Gastroesophageal sphincter (tissue), 4 donors: ENCODE measurements around the gene GALNT2. TPM values are rescaled to one million over a fixed set of nuclear protein-coding genes. Genes with fewer than 3 reads are reported as not detected.

Experiments used
- ATAC-seq: fragments of 150-250 bp; one replicate; pipeline ENCODE4 v1.9.1; 2016; ENCODE audit warnings: mild to moderate bottlenecking, moderate library complexity
- H3K27ac ChIP-seq, 4 donors: fragments of 200-600 bp; sonication (generic) in 3 of 4; 1 replicate in 3 of 4; 2 replicates in 1 of 4; pipeline ENCODE4 v1.5.1; 2016 to 2019
- H3K27me3 ChIP-seq: fragments of 200-600 bp; sonication (generic); one replicate; pipeline ENCODE4 v1.5.1; 2019
- H3K36me3 ChIP-seq, 2 donors: fragments of 200-600 bp; sonication (generic); one replicate each; pipeline ENCODE4 v1.5.1; 2019; ENCODE audit warnings: control low read depth in 1 of 2
- H3K4me1 ChIP-seq, 3 donors: fragments of 200-600 bp; sonication (generic); 1 replicate in 2 of 3; 2 replicates in 1 of 3; pipeline ENCODE4 v1.5.1; 2016 to 2019; ENCODE audit warnings: control low read depth in 2 of 3
- H3K4me3 ChIP-seq, 2 donors: fragments of 200-600 bp; sonication (generic); one replicate each; pipeline ENCODE4 v1.5.1; 2019; ENCODE audit warnings: mild to moderate bottlenecking in 1 of 2, moderate library complexity in 1 of 2
- H3K9me3 ChIP-seq, 3 donors: fragments of 200-600 bp; sonication (generic); one replicate each; pipeline ENCODE4 v1.5.1; 2017 to 2019; ENCODE audit warnings: control low read depth in 2 of 3
- CTCF ChIP-seq, 4 experiments: fragments of 200-600 bp in 2 of 4; fragments of 450-650 bp in 2 of 4; sonication (generic) in 1 of 4; IDR thresholded peaks; one replicate each; pipeline ENCODE4 v1.5.1; 2017 to 2019; ENCODE audit warnings: antibody characterized with exemption in 4 of 4, mild to moderate bottlenecking in 2 of 4, moderate library complexity in 2 of 4
- EP300 ChIP-seq: sonication (generic); formaldehyde crosslinking; IDR thresholded peaks from one replicate; pipeline ENCODE4 v1.6.1; 2017; ENCODE audit warnings: antibody characterized with exemption, mild to moderate bottlenecking
- POLR2A ChIP-seq, 2 donors: fragments of 450-650 bp; IDR thresholded peaks; one replicate each; pipeline ENCODE4 v1.6.1; 2017; ENCODE audit warnings: antibody characterized with exemption in 2 of 2, mild to moderate bottlenecking in 2 of 2, moderate library complexity in 1 of 2
- POLR2AphosphoS5 ChIP-seq: sonication (generic); formaldehyde crosslinking; IDR thresholded peaks from one replicate; pipeline ENCODE4 v1.6.1; 2017; ENCODE audit warnings: antibody characterized with exemption
- WGBS, 2 donors: methylation state at CpG; one replicate each; pipeline ENCODE4 v1.1.5; 2018; ENCODE audit warnings: low coverage in 1 of 2; 5-methylcytosine and 5-hydroxymethylcytosine counted together
- total RNA-seq, 4 donors: library from RNA; depleted of rRNA; stranded (reverse); fragments of >200 nt; gene quantifications; one replicate each; pipeline ENCODE4 v1.1.0, GENCODE V29; 2016

GALNT2 gene
- total RNA-seq, 4 donors from 2014 or later = 95.3 to 160 (median 134) TPM

- H3K9me3 ChIP-seq = no peaks in the 10 kb centered on the region
- H3K4me3 ChIP-seq = no peak overlapping the region
- peaks cover 0 to 44% (median 5%) of the 10 kb centered on the region in 3 donors for H3K4me1 ChIP-seq
- 58% methylated on average over 8 of the region's 19 CpGs; no CpG with 5 or more reads in 1 of the 2 donors for WGBS, 2 donors
- peaks cover 0 to 80% of the 10 kb centered on the region in 2 donors for H3K36me3 ChIP-seq
- TF ChIP-seq EP300 = no peak
- TF ChIP-seq POLR2A (IDR thresholded peaks at IDR 0.05) = no peak
- TF ChIP-seq CTCF (IDR thresholded peaks at IDR 0.05) = peak in 3 of 4 experiments; percentile 61 to 68 (median 67)
- peak overlapping the region in 3 of 4 donors; percentile 5 to 41 (median 25) for H3K27ac ChIP-seq
- ATAC-seq = peak; percentile 68
- no peaks in the 10 kb centered on the region for H3K27me3 ChIP-seq
Observed at GRCh38 chr1:230268371-230269170, 201.5 kb downstream of the GALNT2 start.

- no peak for TF ChIP-seq POLR2A (IDR thresholded peaks at IDR 0.05)
- no peak for TF ChIP-seq EP300
- H3K36me3 ChIP-seq = peaks cover 0 to 78% of the 10 kb centered on the region in 2 donors
- H3K9me3 ChIP-seq = no peaks in the 10 kb centered on the region
- no peaks in the 10 kb centered on the region for H3K27me3 ChIP-seq
- WGBS, 2 donors = 86 to 100% methylated on average over 1 of the region's 1 CpG
- ATAC-seq = no peak
- peak overlapping the region in 3 of 4 donors; percentile 17 to 61 (median 40) for H3K27ac ChIP-seq
- H3K4me3 ChIP-seq = no peak overlapping the region
- peaks cover 0 to 44% (median 5%) of the 10 kb centered on the region in 3 donors for H3K4me1 ChIP-seq
Observed at GRCh38 chr1:230270185-230270558, 203.1 kb downstream of the GALNT2 start.

- H3K4me1 ChIP-seq = peaks cover 0 to 44% (median 5%) of the 10 kb centered on the region in 3 donors
- peak; percentile 26 for ATAC-seq
- H3K27ac ChIP-seq = peak overlapping the region in 3 of 4 donors; percentile 17 to 61 (median 40)
- no peaks in the 10 kb centered on the region for H3K9me3 ChIP-seq
- H3K36me3 ChIP-seq = peaks cover 0 to 78% of the 10 kb centered on the region in 2 donors
- TF ChIP-seq POLR2AphosphoS5 = no peak
- no peak for TF ChIP-seq CTCF (IDR thresholded peaks at IDR 0.05)
- no peak for TF ChIP-seq EP300
- no peak for TF ChIP-seq POLR2A (IDR thresholded peaks at IDR 0.05)
- no peak overlapping the region for H3K4me3 ChIP-seq
- no peaks in the 10 kb centered on the region for H3K27me3 ChIP-seq
- WGBS, 2 donors = 27 to 31% methylated on average over 10 of the region's 14 CpGs
Observed at GRCh38 chr1:230270559-230271281, 203.7 kb downstream of the GALNT2 start.

GRCh38 chr1:230271300-230272035 lies 204.4 kb downstream of the GALNT2 start:
- no peak overlapping the region for H3K4me3 ChIP-seq
- H3K27ac ChIP-seq = peak overlapping the region in 3 of 4 donors; percentile 17 to 61 (median 40)
- no peaks in the 10 kb centered on the region for H3K27me3 ChIP-seq
- peaks cover 0 to 44% (median 5%) of the 10 kb centered on the region in 3 donors for H3K4me1 ChIP-seq
- TF ChIP-seq EP300 (no peak), POLR2AphosphoS5 (no peak), POLR2A (IDR thresholded peaks at IDR 0.05) (no peak), CTCF (IDR thresholded peaks at IDR 0.05) (no peak)
- 80% methylated on average over 8 of the region's 20 CpGs; no CpG with 5 or more reads in 1 of the 2 donors for WGBS, 2 donors
- H3K36me3 ChIP-seq = peaks cover 0 to 78% of the 10 kb centered on the region in 2 donors
- no peaks in the 10 kb centered on the region for H3K9me3 ChIP-seq
- ATAC-seq = no peak

GRCh38 chr1:230272557-230272956 lies 205.5 kb downstream of the GALNT2 start:
- Histone ChIP-seq H3K27ac (no peak overlapping the region), H3K27me3 (no peaks in the 10 kb centered on the region), H3K4me3 (no peak overlapping the region), H3K36me3 (peaks cover 0 to 78% of the 10 kb centered on the region in 2 donors), H3K9me3 (no peaks in the 10 kb centered on the region), H3K4me1 (peaks cover 0 to 39% (median 5%) of the 10 kb centered on the region in 3 donors)
- ATAC-seq = no peak
- 100% methylated on average over 1 of the region's 9 CpGs for whole genome bisulfite sequencing, 2 donors
- TF ChIP-seq POLR2AphosphoS5 (no peak), CTCF (IDR thresholded peaks at IDR 0.05) (no peak), EP300 (no peak)
